GM21619 (cell line): ENCODE data around the gene EID1.
"Not testable (repeated sequence)": the region's sequence is repeated elsewhere in the genome, so short reads cannot be mapped to it uniquely, and the experiment has no call there.

Source experiments
- ATAC-seq: cut with Tn5 transposase; IDR thresholded peaks from one replicate; pipeline ENCODE4 v1.9.1; 2021; ENCODE audit not compliant: unreplicated experiment

EID1 gene

DNA sequence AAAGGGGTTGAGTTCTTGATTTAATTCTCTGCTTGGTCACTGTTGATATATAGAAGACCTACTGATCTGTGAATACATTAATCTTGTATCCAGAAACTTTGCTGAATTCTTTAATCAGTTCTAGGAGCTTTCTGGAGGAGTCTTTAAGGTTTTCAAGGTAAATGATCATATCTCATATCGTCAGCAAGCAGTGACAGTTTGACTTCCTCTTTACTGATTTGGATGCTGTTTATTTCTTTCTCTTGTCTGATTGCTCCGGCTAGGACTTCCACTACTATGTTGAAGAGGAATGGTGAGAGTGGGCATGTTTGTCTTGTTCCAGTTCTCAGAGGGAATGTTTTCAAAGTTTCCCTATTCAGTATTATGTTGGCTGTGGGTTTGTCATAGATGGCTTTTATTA is 31.4 kb downstream of the EID1 start:
- not testable (repeated sequence) for ATAC-seq

DNA sequence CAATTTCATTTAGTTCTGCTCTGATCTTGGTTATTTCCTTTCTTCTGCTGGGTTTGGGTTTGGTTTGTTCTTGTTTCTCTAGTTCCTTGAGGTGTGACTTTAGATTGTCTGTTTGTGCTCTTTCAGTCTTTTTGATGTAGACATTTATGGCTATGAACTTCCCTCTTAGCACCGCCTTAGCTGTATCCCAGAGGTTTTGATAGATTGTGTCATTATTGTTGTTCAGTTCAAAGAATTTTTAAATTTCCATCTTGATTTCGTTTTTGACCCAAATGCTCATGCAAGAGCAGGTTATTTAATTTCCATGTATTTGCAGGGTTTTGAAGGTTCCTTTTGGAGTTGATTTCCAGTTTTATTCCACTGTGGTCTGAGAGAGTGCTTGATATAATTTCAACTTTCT is 32.6 kb downstream of the EID1 start:
- not testable (repeated sequence) for ATAC-seq

DNA sequence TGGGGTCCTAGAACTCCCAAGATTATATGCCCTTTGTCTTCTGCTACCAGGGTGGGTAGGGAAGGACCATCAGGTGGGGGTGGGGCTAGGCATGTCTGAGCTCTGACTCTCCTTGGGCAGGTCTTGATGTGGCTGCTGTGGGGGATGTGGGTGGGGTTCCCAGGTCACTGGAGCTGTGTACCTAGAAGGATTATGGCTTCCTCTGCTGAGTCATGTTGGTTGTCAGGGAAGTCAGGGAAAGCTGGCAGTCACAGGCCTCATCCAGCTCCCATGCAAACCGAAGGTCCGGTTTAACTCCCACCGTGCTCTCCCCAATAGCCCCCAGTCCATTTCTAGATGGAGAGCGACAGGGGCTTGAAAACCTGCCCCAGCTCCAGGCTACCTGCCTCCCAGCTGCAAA is 35.2 kb downstream of the EID1 start:
- no peak for ATAC-seq

DNA sequence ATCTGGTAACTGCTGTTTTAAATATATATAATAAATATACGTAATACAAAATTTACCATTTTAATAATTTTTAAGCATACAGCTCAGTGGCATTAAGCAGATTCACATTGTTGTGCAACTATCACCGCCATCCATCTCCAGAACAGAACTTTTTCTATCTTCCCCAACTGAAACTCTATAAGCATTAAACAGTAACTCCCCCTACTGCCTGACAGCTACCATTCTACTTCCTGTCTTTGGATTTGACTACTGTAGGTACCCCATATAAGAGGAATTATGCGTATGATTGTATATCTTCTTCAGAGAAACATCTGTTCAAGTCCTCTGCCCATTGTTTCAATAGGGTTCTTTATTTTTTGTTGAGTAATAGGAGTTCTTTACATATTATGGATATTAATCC is 36.8 kb downstream of the EID1 start:
- no peak for ATAC-seq

DNA sequence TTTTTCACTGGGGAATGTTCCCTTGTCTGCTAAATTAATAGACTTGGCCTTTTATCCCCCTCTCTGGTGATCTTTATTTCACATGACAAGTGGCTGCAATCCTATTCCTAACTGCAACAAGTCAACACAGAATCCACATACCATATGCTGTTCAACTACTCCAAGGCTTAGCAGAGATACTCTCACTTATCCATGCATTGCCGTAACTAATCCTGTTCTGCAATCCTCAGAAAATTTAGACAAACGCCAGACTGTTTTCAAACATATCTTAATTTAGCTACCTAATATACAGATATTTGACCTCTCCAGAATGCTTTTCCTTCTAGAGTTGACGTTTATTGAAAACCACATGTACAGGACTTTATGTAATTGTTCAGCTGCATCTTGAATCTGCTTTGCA is 37.9 kb downstream of the EID1 start:
- ATAC-seq = no peak

DNA sequence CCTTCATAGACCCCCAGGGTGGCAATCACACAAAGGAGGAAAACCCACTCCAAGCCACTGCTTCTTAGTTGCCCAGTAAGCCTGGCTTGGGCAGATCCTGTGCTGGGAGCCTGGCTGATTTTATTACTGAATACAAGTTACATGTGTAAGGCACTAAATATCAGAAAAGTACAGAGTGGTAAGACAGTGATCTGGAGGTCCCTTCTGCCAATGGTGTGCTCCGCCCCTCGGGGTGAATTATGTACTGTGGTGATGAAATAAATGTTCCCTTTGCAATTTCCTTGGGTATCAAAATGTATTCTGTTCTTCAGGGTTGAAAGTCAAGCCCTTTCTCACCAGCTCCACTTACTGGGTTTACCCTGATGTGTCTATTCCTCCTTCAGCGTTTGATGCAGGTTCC is 38.8 kb downstream of the EID1 start:
- no peak for ATAC-seq

DNA sequence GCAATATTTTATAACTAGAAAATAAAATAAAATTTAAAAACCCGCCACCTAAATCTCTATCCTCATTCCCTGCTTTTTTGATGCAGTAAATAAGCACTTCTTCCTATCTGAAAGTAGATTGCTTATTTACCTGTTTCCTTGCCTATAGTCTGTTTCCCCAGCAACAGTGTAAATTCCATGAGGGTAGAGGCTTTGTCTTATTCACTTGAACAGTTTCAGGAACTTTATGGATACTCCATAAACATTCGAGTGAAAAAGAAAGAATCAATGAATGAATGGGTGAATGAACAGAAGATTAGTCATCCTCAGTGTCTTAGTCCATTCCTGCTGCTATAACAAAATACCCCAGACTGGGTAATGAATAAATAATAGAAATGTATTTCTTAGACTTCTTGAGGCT is 44.1 kb downstream of the EID1 start:
- ATAC-seq = no peak

DNA sequence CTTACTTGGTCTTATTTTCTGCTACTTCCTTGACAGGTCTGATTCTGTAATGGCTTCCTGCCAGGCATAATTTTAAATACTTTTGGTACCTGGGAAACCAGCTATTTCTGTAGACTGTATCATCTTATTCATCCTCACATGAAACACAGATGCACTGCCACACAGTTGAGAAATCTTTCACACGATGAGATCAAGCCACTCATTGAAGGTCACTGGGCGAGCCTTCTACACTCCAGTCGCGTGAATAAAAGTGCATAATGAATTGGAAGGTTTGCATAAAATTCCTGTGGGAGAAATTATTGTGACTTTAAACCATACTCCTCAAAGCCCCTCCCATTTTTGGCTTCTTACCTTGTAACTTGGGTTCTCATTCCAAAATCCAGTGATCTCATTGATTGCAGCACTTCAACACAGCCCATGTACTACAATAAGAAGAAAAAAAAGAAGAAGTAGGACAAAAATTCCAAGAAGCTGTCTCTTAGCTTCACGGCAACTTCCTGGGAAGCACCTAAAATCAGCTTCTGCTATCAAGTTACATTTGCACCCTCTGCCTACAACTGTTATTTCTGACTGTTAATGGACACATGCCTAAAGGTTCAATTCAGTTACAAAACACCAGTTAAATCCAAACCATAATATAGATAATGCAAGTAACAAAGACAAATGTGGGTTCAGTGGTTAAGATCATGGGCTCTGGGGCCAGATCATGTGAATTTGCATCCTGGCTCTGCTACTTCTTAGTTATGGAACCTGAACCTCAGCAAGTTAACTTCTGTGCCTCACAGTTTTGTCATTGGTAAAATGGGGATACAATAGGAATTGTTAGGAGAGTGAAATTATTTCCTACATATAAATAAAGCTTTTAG is 46.8 kb downstream of the EID1 start:
- ATAC-seq = no peak

DNA sequence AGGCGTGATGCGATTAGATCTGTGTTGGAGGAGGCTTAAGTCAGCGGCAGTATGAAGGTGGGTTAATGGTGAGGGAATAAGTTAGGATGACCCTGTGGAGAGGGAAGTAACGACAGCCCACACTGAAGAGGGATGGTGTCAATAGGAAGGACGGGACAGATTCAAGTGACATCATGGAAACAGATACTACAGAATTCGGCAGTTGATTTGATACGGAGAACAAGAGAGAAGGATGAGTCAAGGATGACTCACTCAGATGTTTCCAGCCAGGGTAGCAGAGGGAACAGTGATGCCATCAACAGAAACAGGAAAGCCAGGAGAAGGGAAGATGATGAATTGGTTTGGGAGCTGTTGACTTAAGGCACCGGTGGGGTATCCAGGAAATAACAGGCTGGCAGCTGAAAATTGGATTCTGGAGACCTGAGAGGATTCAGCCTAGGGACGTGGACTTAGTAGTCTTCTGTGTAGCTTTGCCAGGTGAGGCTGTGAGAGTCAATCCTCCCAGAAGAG is 47.8 kb downstream of the EID1 start:
- no peak for ATAC-seq

DNA sequence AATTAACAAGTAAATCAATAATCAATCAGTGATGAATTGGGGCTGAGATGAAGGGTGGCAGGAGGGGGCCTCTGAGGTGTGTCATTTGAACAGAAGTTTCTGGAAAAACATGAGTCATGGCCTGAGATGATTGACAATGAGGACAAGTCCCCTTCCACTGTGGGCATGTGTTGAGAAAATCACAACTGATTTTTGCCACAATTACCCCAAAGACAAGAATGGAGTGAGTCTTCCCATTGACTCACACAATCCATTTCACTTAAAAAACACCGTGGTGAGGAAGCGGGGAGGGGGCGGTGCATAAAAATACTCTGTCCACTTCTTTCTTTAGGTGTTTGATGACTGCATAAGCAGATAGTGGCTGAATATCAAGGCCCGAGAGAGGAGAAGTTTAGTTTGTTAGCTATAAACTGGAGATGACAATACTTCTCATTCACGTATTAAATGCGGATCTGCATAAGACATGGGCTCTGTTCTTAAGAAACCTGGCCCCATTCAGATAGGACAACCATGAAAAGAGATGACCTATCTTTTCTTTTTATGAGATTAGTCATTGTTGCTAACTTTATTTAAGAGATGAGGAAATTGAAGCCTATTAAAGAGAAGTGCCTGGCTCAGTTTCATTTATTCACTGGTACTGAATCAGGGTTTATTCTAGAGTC is 51.1 kb downstream of the EID1 start:
- no peak for ATAC-seq

DNA sequence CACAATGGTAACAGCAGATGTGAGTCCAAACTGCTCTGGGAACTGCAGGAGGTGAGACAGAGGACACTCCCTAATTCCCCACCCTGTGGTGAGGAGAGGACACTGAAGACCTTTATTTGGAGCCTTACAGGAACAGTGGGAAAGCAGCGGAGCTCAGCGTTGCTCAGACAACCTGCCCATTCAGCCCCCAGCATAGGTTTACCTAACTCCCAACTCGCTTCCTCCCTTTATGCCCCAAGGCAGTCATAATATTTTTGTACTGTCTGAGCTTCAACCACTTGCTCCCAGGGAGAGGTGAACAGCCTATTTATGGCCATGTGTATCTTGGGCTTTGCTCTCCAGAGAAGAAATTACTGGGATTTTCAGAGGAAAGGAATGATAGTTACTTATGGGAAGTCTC is 51.7 kb downstream of the EID1 start:
- no peak for ATAC-seq
